ENCODE data around the gene SHANK1.

The SHANK1 gene

GRCh38 chr19:50721441-50722137, 2.0 kb upstream of the SHANK1 start:
- H3K4me3 ChIP-seq (ENCODE audit: low read length) = no peak overlapping the region
- DNase-seq (ENCODE audit: low read depth) = no peak
- TF ChIP-seq CTCF (IDR thresholded peaks at IDR 0.05; ENCODE audit: insufficient read depth, low read depth, low read length, missing control alignments) = no peak

- H3K4me3 ChIP-seq (ENCODE audit: low read length) = no peak overlapping the region
- DNase-seq (ENCODE audit: low read depth) = peak; percentile 34
- TF ChIP-seq CTCF (IDR thresholded peaks at IDR 0.05; ENCODE audit: insufficient read depth, low read depth, low read length, missing control alignments) = no peak
Observed at GRCh38 chr19:50720921-50721381, 1.3 kb upstream of the SHANK1 start.

- no peak for DNase-seq (ENCODE audit: low read depth)
- no peak for TF ChIP-seq CTCF (IDR thresholded peaks at IDR 0.05; ENCODE audit: insufficient read depth, low read depth, low read length, missing control alignments)
- no peak overlapping the region for H3K4me3 ChIP-seq (ENCODE audit: low read length)
Observed at GRCh38 chr19:50720181-50720920, 749 bp upstream of the SHANK1 start.

- TF ChIP-seq CTCF (IDR thresholded peaks at IDR 0.05; ENCODE audit: insufficient read depth, low read depth, low read length, missing control alignments) = no peak
- no peak overlapping the region for H3K4me3 ChIP-seq (ENCODE audit: low read length)
- DNase-seq (ENCODE audit: low read depth) = no peak
Observed at GRCh38 chr19:50719119-50719435, 525 bp downstream of the SHANK1 start.

- no peak for DNase-seq (ENCODE audit: low read depth)
- no peak for TF ChIP-seq CTCF (IDR thresholded peaks at IDR 0.05; ENCODE audit: insufficient read depth, low read depth, low read length, missing control alignments)
- no peak overlapping the region for H3K4me3 ChIP-seq (ENCODE audit: low read length)
Observed at GRCh38 chr19:50718255-50719118, 1.1 kb downstream of the SHANK1 start.

- no peak for DNase-seq (ENCODE audit: low read depth)
- no peak overlapping the region for H3K4me3 ChIP-seq (ENCODE audit: low read length)
- no peak for TF ChIP-seq CTCF (IDR thresholded peaks at IDR 0.05; ENCODE audit: insufficient read depth, low read depth, low read length, missing control alignments)
Observed at GRCh38 chr19:50717891-50718254, 1.7 kb downstream of the SHANK1 start.
